GM21528 (cell line): ENCODE measurements around the gene MMAA.
"Not testable (repeated sequence)": the region's sequence is repeated elsewhere in the genome, so short reads cannot be mapped to it uniquely, and the experiment has no call there.

ENCODE experiments used
- ATAC-seq: cut with Tn5 transposase; IDR thresholded peaks from one replicate; pipeline ENCODE4 v1.9.1; 2021; ENCODE audit warnings: mild to moderate bottlenecking, moderate library complexity; ENCODE audit not compliant: unreplicated experiment, low FRiP score

Gene MMAA

DNA sequence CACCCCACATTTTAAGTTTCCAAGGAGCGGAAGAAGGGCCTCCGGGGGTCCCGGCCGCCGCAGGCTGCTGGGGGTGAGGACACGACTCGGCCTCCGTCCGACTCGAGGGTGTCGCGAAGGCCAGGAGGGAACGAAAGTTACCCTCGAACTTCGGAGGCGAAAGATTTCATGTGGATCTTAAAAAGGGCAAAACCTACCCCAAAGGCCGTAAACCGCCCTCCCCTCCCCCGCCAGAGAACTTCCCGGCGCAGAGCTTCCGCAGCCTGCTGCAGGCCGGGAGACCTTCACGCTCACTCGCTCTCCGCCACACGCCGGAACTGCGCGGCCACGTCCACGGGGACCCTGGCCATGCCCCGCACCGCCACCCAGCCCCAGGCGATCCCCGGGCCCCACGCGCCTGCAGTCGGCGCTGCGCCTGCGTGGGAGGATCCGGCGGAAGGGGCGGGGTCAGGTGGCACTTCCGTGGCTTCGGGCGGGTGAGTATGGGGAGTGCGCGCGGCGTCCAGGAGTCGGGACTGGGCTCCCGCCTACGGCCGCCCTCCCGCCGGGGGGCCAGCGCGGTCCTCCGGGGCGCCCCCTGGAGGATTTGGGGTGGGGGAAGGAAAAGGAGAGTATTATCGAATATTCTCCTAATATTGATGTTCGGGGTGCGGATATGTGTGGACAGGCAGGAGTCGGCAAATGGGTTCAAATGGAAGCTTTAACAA lies at the start of gene MMAA:
MMAA (plus strand) TSS at position 454 of the 707 bp plus-strand sequence. CDS start 19,755 bp downstream, outside the sequence.
- peak; percentile 89 for ATAC-seq

DNA sequence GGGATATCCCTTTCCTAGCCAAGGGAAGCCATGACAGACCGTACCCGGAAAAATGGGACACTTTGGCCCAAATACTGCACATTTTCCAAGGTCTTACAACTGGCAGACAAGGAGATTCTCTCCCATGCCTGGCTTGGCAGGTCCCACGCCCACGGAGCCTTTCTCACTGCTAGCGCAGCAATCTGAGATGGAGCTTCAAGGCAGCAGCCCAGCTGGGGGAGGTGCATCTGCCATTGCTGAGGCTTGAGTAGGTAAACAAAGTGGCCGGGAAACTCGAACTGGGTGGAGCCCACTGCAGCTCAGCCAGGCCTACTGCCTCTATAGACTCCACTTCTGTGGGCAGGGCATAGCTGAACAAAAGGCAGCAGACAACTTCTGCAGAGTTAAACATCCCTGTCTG lies 44.6 kb upstream of the MMAA start:
- ATAC-seq: not testable (repeated sequence)

DNA sequence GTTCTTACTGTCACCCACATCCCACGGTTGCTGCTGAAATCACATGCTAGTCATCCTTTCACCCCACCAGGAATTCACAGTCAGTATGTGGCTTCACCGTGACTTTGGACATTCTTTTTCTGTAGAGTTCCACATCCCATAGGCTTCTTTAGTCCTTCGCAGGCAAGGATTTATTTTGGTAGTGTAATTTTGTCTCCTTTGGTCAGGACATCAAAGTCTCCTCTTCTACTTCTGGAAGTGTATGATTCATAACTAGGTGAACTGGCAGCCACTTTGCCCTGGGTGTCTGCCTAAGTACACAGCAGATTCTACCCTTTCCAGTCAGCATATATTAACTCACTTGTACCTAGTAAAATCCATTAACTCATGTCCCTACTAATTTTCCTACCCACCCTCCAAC lies 38.3 kb upstream of the MMAA start:
- ATAC-seq: no peak

DNA sequence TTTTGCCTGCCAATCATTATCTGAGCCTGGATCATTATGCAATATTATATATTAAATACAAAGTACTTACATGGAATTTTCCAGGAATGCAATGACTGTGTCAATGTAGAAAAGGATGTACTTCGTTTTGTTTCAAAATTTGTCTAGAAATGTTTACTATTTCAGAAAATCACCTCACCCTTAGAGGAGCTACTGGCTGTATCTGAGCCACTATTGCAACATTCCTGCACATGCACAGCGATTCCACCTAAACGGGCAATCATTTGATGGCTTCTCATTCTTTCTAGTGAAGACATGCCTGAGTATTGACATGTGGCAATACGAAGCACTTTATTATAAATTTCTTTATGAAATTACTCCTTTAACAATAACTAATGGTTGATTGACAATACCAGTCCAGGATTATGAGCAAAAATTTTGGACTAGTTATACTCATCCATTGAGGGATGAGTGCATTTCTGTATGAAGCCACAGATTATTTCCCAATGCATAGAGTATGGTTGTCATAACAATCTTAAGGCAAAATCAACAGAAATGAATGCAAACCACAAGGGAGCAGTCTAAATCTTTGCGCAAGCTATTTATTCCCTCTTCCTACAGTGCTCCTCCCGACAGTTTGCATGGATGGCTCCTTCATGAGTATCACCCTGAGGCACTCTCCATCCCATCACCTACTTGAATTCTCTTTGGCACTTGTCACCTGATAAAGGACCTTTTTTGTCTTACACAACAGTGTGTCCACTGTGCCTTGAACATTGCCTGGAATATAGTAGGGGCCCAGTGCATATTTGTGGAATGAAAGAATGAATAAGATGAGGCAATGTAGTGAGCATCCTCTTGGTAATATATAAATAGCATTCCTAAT lies 35.8 kb upstream of the MMAA start:
- ATAC-seq: no peak

DNA sequence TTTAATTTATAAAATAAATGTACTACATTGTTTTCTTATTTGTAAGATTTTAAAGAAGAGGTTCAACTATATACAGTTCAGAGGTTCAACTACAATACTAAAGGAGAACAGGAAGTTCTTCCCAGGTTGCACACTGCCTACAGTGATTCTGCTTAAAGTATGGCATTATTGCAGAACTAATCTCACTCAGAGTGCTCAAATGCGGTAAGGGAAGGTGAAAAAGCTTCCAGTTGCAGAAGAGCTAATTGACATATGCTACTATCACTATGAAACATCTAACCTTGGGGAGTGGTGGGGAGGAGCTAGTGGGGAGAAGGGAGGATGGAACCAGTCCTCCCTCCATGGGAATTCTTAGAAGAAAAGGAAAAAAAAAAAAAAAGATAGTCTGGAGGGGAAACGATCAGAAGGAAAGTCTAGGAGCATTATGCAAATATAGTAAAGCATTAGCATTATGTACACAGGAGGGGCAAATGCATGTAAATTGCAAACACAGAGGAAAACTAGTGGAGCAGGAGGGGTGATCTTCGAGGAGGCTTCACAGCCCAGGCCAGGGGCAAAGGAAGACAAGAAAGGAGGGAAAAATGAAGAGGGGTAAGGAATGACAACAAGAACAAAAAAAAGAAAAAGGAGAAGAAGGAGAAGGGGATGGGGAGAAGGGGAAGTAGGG lies 32.0 kb upstream of the MMAA start:
- no peak for ATAC-seq

DNA sequence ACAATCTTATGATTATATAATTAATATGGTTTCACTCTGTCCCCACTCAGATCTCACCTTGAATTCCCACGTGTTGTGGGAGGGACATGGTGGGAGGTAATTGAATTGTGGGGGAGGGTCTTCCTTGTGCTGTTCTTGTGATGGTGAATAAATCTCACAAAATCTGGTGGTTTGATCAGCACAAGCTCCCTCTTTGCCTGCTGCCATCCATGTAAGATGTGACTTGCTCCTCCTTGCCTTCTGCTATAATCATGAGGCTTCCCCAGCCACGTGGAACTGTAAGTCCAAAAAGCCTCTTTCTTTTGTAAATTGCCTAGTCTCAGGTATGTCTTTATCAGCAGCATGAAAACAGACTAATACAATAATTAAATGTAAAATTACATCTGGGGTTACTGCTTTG lies 29.8 kb upstream of the MMAA start:
- ATAC-seq: not testable (repeated sequence)

DNA sequence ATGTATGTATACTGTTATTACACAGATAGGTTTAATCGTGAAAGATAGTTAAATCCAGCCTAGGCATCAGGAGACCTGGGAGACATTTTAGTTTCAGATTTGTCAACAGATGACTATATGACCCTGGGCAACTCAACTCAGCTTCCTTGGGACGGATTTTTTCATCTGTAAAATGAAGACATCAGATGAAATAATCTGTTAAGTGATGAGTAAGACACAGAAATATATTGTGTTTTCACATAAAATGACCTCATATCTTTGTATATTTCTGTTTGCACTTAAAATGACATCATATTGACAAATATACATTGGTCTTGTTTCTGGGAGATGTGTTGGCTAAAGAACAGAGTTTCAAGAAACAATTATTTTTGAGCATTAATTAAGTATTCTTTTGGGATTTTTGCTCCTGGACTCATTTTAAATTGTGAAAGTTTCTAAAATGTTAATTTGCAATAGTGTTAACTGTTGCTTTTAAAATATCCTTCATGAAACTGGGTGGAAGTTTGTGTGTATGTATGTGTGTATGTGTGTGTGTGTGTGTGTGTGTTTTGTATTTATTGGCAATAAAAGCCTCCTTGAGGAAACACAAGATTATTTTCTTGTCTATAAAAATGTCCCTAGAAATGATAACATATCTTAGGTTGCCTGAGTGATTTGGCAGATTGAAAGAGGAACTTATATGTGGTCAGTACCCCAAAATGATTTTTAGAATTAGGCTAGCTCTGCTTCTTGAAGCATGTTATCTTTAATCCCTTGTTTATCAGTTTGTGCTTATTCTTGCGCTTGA lies 29.1 kb upstream of the MMAA start:
- no peak for ATAC-seq

DNA sequence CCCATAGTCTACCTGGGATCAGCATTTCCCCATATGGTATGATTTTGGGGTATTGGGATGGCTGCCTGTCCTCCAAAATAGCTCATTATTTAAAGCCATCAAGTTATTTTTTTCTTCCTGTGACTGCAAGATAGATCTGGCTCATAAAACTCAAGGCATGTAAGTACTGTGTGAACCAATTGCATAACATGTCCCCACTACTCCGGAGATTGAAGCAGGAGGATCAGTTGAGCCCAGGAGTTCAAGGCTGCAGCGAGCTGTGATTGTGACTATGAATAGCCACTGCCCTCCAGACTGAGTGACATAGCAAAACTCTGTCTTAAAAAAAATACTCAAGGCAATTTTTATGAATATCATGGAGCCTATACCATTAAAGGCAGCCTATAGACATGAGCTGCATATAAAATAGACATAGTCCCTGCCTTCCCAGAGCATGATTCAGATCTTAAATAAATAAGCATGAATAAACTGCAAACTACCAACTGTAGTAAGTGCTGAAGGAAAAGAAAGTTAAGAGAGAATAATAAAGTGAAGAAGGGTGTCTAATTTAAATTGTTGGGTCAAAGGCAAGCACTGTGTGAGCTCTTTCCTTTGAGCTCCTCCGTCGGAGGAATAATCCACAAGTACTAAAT lies 16.9 kb upstream of the MMAA start:
- no peak for ATAC-seq

DNA sequence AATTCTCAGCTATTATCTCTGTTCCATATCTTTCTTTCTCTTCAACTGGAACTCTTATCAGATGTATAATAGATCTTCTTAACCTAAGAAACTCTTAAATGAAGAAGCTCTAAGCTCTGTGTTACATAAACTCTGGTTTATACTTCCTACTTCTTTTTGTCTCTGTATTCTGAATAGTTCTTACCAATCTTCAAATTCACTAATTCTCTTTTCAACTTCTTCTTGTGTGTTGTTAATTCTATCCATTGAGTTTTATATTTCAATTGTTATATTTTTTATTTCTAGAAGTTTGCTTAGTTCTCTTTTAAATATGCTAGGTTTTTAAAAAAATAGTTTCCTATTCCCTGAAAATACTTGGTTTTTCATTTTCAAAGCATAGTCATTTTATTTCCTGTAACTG lies 13.2 kb upstream of the MMAA start:
- ATAC-seq: no peak

DNA sequence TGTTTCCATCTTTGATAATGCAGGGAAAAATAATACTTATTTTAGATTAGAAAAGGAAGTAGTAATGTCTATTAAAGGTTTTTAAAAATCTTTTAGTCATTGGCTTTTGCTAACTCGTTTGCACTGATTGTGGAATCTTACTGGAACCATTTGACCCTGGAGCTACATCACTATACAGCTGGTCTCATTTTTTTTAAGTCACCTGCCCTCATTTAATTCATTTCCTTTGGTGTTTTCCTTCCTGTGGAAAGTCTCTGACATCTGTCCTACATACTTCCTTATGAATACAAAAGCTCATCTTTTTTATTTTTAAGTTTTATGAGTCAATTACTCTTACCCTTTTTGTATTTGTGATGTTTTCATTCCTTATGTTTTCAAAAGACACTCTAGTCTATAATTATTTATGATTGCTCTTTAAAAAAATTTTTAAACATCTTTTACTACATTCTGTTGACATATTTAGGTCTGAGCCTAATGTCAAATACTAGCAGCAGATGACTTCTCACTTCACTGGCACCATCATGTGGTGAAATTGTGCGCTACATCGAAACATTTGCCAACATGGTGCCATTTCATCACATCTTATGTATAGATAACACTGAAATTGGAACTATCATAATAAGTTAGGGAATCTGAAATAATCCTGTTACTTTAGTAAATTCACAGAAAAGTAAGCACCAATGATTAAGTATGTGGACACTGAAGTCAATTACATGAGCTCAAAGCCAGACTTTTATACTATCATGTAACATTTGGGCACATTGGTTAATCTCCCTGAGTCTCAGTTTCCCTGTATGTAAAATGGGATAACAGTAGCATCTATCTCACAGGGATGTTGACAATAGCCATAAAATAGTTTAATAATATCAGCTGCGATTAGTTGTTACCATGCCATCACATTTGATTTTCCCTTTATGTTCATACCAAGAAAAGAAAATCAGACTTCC lies 9.4 kb upstream of the MMAA start:
- ATAC-seq: no peak

DNA sequence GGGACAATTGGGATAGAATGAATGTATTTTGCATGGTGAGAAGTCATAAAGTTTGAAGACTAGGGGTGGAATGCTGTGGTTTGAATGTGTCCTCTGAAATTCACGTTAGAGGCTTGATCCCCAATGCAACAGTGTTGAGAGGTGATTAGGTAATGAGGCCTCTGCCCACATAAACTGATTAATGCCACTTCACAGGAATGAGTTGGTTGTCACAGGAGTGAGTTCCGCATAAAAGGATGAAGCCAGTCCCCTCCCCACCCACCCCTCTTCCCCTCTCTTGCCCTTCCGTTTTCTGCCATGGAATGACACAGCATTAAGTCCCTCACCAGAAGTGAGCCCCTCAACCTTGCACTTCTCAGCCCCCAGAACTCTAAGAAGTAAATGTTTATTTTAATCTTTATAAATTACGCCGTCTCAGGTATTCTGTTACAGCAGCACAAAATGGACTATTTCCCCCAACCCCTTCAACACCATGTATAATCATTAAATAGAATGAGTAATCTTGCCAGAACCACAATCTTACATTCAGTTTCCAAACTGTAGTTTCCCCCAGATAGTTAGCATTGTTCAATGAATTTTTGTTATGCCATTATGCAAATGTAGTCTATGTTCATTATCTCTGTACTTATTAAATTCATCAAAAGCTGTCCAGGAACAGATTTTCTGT lies 5.5 kb upstream of the MMAA start:
- no peak for ATAC-seq

DNA sequence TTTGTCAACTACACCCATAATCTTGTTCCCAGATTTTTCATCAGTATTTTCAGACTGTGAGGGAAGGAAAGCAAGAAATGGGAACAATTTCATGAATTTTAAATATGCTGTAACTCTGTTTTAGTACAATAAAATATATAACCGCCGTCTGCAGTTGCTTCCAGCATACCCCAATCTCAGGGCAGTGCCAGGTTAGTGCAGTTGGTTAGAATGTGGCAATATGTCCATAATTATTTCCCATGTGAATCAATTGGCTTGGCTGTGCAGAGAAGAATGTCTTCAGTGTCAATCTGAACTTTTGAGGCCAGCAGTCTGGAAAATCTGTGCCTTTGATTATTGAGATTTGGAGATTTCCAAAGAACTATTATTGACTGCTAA lies 5.0 kb upstream of the MMAA start:
- no peak for ATAC-seq

DNA sequence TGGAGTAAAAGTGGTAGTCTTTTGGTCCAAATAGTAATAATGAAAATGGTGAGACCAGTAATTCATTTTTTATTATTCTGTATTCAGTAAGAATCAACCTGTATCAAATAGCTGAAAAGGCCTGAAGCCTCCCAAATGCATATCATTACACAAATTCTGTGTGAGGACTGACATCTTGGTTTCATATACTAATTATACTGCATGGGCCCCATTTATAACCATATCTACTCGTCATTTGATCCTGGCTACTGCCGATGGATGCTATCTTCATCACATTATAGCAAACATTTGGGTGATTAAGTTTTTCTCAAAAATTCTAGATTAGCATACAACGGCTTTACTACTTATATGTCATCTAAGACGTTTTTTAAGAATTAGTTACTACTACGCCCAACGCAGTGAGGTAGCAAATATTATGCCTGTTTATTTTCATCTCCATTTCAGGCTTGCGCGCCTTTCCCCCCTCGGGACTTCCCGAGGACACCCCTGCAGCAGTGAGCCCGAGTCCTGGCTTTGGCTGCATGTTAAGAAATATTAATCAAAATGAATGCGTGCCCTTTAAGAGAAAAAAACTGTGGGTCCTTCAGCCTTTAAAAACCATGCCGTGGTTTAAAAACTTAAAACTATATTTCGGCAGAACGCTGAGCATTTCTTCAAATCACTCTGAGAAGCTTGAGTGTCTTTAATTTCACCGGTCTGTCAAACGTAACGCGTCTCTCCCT lies 814 bp upstream of the MMAA start:
- no peak for ATAC-seq

DNA sequence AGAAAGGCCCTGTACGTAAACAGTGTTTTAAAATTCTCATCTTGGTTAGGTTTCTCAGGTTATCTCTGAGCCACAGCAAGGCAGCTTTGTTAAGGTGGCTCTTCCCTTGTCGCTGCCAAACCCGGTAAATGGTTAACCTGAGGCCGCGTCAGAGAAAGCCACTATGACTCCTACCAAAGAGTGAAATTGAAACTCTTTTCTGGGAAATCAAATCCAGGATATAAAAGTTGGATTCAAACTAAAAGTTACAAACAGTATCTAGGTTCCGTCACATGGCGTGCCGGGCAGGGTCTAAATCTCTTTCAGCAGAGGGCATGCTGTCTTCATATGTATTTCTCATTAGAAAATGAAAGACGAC lies 433 bp downstream of the MMAA start:
- ATAC-seq: peak; percentile 56

DNA sequence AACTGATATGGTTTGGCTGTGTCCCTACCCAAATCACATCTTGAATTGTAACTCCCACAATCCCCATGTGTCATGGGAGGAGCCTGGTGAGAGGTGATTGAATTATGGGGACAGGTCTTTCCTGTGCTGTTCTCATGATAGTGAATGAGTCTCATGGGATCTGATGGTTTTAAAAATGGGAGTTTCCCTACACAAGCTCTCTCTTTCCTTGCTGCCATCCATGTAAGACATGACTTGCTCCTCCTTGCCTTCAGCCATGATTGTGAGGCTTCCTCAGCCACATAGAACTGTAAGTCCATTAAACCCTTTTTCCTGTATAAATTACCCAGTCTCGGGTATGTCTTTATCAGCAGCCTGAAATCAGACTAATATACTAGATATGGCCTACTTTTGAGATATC lies 2.9 kb downstream of the MMAA start:
- not testable (repeated sequence) for ATAC-seq

DNA sequence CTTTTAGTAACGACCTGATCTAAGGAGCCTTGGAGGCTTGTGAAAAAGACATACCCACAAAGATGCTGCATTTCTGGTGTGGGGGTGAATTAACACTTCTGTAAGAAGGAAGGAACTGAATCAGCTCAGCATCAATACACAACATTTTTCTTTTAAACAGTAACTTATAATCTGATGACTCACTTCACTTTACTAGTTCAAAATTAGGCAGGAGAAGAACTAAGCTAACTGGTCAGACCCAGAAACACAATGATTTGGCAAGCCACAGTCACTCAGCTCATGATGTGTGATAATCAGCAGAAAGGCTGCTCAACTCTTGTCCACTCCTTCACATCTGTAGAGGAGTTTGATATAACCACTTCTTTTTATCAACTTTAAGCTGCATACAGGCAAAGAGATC lies 4.6 kb downstream of the MMAA start:
- ATAC-seq: peak; percentile 20

DNA sequence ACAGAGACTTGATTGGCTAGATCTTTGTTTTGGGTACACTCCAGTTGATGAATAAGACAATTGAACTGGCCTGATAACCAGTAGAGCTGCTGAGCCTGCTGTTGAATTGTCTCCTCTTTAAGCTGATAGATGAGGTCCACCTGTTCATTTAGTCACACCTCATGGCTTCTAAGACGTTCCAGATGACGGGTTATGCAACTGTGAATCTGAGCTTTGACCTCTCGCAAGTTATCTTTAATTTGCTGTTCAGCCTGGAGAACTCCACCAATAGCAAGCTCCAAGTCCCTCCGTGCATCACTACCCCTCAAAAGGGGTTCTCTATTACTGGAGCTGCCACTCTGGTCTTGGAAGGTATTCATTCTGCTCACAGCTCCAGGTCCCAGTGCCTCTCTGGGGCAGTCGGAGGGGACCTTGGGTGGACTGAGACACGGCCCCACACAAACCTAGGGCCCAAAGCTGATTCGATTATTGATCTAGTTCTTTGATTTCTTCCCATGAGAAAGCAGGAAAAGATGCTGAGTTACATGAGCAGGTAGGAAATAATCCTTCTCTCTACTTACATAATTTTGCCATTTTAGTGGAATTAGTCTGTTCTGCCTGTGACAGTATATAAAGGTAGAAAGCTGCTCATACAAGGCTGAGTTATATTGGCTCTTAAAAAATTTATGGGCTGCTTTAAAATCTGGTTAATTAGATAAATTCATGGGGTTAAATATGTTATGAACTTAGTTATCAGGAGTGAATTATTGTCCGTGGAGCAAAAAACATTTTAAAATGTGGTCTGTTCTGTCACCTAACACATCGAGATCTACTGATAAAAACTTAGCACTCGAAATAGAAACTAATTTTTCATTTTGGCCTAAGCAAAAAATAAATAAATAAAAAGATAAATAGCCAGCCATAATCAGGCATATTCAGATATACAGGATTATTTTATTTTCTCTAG lies 6.8 kb downstream of the MMAA start:
- ATAC-seq: no peak
